Measurements from ENCODE around the gene TBX19. TPM values are rescaled to one million over a fixed set of nuclear protein-coding genes. Genes with fewer than 3 reads are reported as not detected.

The TBX19 gene
- polyA plus RNA-seq, 1 experiment: 2.3 TPM

- DNase-seq (ENCODE audit: low read depth): no peak
- CTCF ChIA-PET: interaction anchor here (1.1 to 3.3 kb wide), 3 partner anchors 11 to 155 kb away, joined by 3 to 11 read pairs (median 3); partner anchors contain the start of gene SFT2D2
- Histone ChIP-seq H3K4me3 (ENCODE audit: low read depth, low read length) (no peak overlapping the region), H3K27me3 (ENCODE audit: control insufficient read depth, insufficient read depth, low read length) (no peaks in the 10 kb centered on the region), H3K36me3 (ENCODE audit: control insufficient read depth, insufficient read depth, low read length) (peaks cover 18% of the 10 kb centered on the region)
- POLR2A ChIA-PET: interaction anchor here (0.6 kb wide), 1 partner anchor 25 kb away, joined by 4 read pairs; no protein-coding TSS in a partner anchor
- TF ChIP-seq, protein P1, sequence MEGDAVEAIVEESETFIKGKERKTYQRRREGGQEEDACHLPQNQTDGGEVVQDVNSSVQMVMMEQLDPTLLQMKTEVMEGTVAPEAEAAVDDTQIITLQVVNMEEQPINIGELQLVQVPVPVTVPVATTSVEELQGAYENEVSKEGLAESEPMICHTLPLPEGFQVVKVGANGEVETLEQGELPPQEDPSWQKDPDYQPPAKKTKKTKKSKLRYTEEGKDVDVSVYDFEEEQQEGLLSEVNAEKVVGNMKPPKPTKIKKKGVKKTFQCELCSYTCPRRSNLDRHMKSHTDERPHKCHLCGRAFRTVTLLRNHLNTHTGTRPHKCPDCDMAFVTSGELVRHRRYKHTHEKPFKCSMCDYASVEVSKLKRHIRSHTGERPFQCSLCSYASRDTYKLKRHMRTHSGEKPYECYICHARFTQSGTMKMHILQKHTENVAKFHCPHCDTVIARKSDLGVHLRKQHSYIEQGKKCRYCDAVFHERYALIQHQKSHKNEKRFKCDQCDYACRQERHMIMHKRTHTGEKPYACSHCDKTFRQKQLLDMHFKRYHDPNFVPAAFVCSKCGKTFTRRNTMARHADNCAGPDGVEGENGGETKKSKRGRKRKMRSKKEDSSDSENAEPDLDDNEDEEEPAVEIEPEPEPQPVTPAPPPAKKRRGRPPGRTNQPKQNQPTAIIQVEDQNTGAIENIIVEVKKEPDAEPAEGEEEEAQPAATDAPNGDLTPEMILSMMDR (IDR thresholded peaks at IDR 0.05; ENCODE audit: insufficient read depth, low read depth, low read length): no peak
Observed at GRCh38 chr1:168236836-168237611, 43.7 kb upstream of the TBX19 start.

DNA sequence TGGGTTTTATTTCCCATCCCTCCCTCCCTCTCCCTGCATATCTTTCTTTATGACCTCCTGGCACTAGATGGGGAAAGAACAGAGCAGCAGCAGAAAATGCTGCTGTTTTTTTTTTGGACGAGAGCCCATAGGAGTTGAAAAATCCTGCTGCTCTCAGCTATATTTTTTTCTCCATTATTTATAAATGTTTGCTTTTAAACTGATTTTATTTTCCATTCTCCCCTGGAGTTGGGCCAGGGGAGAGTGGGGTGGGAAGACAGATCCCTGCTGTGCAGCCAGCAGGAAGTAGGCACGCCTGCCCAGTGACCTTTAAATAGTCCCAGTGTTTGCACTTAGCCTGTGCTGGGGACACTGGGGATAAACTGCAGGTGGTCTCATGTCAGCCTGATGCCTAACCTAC is 37.5 kb upstream of the TBX19 start:
- TF ChIP-seq, protein P1 (IDR thresholded peaks at IDR 0.05; ENCODE audit: insufficient read depth, low read depth, low read length): no peak
- DNase-seq (ENCODE audit: low read depth): no peak
- ChIA-PET POLR2A (no interaction called here), CTCF (interaction anchor here (2.2 kb wide), 1 partner anchor 8 kb away, joined by 8 read pairs; no protein-coding TSS in a partner anchor)
- Histone ChIP-seq H3K36me3 (ENCODE audit: control insufficient read depth, insufficient read depth, low read length) (peaks cover 17% of the 10 kb centered on the region), H3K27me3 (ENCODE audit: control insufficient read depth, insufficient read depth, low read length) (no peaks in the 10 kb centered on the region), H3K4me3 (ENCODE audit: low read depth, low read length) (no peak overlapping the region)

GRCh38 chr1:168243636-168244212 is 37.0 kb upstream of the TBX19 start:
- ChIA-PET POLR2A (no interaction called here), CTCF (interaction anchor here (2.2 kb wide), 1 partner anchor 8 kb away, joined by 8 read pairs; no protein-coding TSS in a partner anchor)
- TF ChIP-seq, protein P1 (IDR thresholded peaks at IDR 0.05; ENCODE audit: insufficient read depth, low read depth, low read length): no peak
- DNase-seq (ENCODE audit: low read depth): no peak
- peaks cover 16% of the 10 kb centered on the region for H3K36me3 ChIP-seq (ENCODE audit: control insufficient read depth, insufficient read depth, low read length)
- no peaks in the 10 kb centered on the region for H3K27me3 ChIP-seq (ENCODE audit: control insufficient read depth, insufficient read depth, low read length)
- no peak overlapping the region for H3K4me3 ChIP-seq (ENCODE audit: low read depth, low read length)

GRCh38 chr1:168245042-168245441 is 35.6 kb upstream of the TBX19 start:
- Histone ChIP-seq H3K36me3 (ENCODE audit: control insufficient read depth, insufficient read depth, low read length) (peaks cover 13% of the 10 kb centered on the region), H3K27me3 (ENCODE audit: control insufficient read depth, insufficient read depth, low read length) (no peaks in the 10 kb centered on the region), H3K4me3 (ENCODE audit: low read depth, low read length) (no peak overlapping the region)
- DNase-seq (ENCODE audit: low read depth): no peak
- ChIA-PET CTCF (interaction anchor here (1.9 kb wide), 1 partner anchor 9 kb away, joined by 6 read pairs; no protein-coding TSS in a partner anchor), POLR2A (no interaction called here)
- TF ChIP-seq, protein P1 (IDR thresholded peaks at IDR 0.05; ENCODE audit: insufficient read depth, low read depth, low read length): no peak

- Histone ChIP-seq H3K36me3 (ENCODE audit: control insufficient read depth, insufficient read depth, low read length) (peaks cover 17% of the 10 kb centered on the region), H3K27me3 (ENCODE audit: control insufficient read depth, insufficient read depth, low read length) (no peaks in the 10 kb centered on the region), H3K4me3 (ENCODE audit: low read depth, low read length) (no peak overlapping the region)
- ChIA-PET CTCF (interaction anchor here (0.9 to 1.9 kb wide), 3 partner anchors 11 to 75 kb away, joined by 3 to 6 read pairs (median 4); no protein-coding TSS in a partner anchor), POLR2A (no interaction called here)
- TF ChIP-seq, protein P1 (IDR thresholded peaks at IDR 0.05; ENCODE audit: insufficient read depth, low read depth, low read length): no peak
- no peak for DNase-seq (ENCODE audit: low read depth)
Observed at GRCh38 chr1:168246506-168246905, 34.2 kb upstream of the TBX19 start.

Data from BJ (cell line).